HG03025 (cell line): ENCODE measurements around the gene CIBAR2.

Experiments
- ATAC-seq: cut with Tn5 transposase; IDR thresholded peaks from one replicate; pipeline ENCODE4 v1.9.1; 2021; ENCODE audit warnings: mild to moderate bottlenecking, moderate library complexity; ENCODE audit not compliant: unreplicated experiment, low FRiP score

CIBAR2 gene

DNA sequence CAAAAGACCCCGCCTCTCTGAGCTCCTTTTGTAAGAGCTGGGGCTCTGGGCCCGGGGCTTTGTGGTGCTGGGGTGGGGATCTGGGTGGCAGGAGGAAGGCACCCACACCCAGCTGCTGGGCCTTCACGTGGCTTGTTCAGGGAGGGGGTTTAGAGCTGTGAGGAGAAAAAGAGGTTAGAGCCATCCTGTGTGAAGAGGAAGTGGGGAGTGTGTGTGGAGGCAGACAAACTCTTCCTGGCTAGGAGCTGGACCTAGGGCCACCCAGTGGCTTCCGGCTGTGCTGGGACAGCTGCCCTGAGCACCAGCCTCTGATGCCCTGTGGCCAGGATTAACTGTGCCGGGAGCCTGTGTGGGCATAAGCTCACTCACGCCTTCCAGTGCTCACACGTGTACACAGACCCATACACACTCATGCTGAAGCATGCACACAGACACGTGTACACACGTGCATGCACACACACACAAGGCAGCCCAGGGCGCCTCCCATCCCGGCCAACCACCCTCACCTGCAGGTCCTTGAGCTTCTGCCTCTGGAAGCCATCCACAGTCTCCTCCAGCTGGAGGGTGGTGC lies 7.4 kb downstream of the CIBAR2 start:
- ATAC-seq, result no peak

DNA sequence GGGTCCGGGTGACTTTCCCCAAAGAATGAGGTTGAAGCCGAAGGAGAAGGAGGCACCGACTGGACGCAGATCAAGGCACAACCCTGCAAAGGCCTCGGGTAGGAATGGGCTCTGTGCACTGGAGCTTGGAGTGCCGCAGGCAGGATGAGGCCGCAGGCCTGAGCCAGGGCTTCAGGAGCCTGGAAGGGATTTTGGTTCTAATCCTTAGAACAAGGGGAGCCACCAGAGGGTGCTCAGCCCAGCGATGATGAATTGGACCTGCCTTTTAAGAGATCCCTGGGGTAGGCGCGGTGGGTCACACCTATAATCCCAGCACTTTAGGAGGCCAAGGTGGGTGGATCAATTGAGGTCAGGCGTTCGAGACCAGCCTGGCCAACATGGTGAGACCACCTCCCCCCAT lies 8.1 kb downstream of the CIBAR2 start:
- no peak for ATAC-seq

GRCh38 chr16:85103114-85104079 lies 8.9 kb downstream of the CIBAR2 start:
- no peak for ATAC-seq

DNA sequence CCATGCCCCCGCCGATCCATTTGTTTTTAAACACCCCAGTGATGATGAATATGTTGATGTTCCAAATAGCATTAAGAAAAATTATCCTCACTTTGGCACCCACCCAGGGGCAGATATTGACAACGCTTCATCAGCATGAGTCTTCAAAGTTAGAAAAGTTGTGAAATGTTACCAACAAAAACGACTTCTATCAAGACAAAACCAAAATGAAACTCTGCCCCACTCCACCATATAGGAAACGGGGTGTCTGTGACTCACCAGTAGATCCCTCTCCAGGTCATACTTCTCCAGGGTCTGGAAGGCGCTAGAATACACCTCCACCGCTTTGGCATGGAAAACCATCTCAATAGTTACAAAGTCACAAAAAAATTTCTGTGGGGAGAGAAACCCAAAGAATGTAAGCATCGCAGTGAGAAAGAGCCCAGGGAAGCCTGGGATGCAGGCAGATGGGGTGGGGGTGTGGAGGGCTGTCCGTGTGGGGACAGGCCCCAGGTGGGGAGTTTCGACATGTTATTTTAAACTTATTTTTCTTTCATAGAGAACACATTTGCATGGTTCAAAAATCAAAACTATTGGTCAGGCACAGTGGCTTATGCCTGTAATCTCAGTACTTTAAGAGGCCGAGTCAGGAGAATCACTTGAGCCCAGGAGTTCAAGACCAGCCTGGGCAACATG lies 10.2 kb downstream of the CIBAR2 start:
- no peak for ATAC-seq

- no peak for ATAC-seq
Measured at GRCh38 chr16:85100265-85100664, 12.0 kb downstream of the CIBAR2 start.

GRCh38 chr16:85098565-85098964 lies 13.7 kb downstream of the CIBAR2 start:
- no peak for ATAC-seq

DNA sequence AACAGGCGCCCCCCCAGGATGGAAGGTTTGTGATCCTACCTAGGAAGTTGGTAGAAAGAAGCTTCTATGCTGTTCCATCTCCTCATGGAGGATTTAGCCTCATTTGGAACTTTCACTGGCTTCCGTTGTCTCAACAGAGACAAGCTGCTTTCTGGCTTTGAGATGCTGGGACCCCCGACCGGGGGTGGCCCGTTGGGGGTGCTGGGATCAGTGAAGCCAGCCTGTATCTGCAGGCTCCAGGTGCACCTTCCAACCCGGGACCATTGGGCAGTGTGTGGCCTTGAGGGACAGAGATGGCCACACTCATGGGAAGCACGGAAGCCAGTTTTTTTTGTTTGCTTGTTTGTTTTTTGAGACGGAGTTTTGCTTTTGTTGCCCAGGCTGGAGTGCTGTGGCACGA lies 15.4 kb downstream of the CIBAR2 start:
- ATAC-seq, result no peak

DNA sequence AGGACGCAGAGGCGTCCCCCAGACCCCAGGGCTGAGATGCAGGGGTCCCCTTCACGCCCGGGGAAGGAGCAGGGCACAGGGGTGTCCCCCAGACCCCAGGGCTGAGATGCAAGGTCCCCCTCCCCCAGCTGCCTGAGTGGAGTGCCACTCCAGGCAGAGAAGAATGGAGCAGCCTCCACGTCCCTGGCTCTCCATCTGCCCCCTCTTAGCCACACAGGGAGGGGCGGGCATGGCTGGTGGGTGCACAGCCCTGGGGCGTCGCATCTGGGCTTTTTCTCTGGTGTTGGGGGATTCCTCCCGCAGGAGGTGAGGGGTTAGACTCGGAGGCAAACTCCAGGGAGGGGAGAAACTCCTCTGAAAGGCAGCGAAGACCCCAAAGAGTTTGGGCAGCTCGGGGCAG lies 17.5 kb downstream of the CIBAR2 start:
- no peak for ATAC-seq

- no peak for ATAC-seq
Measured at GRCh38 chr16:85094176-85094805, 18.0 kb downstream of the CIBAR2 start.

DNA sequence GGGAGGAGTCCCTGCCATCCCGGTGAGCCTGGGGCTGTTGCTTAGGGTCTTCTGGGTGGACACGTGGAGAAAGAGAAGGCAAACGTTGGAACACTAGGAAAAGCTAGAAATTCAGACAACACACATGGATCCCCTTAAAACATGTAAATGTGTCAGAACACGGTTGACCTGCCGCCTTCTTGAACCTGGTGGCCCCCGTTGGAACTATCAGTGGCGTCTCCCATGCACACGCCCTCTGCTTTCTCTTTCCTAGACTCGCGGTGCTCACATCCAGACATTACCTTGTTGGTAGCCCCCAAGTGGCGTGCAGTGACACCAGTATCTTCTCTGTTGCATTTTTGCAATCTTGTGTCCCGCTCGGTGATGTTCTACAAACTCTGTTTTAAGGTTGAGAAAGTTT lies 18.6 kb downstream of the CIBAR2 start:
- no peak for ATAC-seq

GRCh38 chr16:85092851-85093250 lies 19.4 kb downstream of the CIBAR2 start:
- no peak for ATAC-seq

- no peak for ATAC-seq
Measured at GRCh38 chr16:85092309-85092708, 20.0 kb downstream of the CIBAR2 start.

DNA sequence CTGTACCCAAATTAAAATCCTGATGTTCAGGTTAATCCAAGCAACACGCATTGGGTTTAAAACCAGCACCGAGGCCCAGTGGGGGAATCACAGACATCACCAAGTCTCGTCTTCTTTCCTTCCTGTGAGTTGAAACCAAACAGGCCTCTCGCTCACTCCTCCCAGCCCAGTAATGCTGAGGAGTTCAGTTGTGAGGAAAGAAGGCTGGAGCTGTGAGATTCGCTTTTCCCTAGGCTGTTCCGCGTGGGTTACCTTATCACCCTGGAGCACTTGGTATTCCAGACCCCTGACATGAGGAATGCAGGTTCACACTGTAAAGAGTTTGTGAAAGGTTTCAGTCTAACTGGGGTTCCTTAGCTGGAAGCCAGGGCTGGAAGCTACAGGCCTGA lies 20.8 kb downstream of the CIBAR2 start:
- no peak for ATAC-seq

DNA sequence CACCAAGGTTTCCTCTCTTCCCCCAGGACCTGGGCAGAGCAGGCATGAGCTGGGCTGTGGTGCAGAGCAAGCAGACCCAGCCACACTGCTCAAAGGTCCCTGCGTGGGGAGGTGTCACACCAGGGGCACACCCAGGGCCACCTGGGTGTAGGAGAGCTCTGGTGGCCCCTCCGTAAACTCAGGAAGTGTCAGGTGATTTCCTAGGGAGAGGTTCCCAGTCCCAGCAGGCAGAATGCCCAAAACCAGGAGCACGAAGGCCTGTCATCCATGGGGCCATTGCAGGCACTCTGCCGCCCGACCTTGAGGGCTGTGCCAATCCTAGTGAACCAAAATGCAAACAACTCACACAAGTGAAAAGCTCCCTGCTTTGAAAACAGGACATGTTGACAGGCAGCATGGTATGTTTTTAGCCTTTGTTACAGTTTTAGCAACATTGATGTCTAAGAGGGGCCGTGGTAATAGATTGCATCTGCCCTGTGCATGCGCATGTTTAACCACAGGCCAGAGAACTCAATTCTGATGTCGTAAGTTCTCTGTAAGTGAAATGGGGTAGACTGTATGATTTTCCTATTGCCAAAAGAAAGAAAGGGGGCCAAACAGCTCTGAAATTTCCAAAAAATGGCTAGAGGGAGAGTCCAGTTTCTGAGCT lies 21.3 kb downstream of the CIBAR2 start:
- ATAC-seq, result no peak

- ATAC-seq, result no peak
Measured at GRCh38 chr16:85090181-85090580, 22.1 kb downstream of the CIBAR2 start.

DNA sequence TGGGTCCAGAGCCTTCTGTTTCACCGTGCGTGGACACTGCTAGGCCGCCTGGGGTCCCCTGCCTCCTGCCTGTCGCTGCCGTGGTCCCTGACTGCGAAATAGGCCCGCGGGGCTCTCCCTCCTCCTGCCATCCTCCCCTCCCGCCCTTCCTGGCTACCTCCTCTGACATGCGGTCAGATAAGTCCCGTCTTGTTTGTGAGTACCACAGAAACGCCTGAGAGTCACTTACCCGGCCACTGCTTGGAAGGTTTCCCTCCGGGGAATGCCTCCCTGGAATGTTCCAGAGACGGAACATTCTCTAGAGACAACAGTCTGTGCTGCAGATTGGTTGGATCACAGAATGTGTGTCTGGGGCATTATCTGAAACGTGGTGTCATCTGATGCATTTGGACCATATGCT lies 22.7 kb downstream of the CIBAR2 start:
- ATAC-seq, result no peak

GRCh38 chr16:85088570-85089199 lies 23.6 kb downstream of the CIBAR2 start:
- ATAC-seq, result no peak

DNA sequence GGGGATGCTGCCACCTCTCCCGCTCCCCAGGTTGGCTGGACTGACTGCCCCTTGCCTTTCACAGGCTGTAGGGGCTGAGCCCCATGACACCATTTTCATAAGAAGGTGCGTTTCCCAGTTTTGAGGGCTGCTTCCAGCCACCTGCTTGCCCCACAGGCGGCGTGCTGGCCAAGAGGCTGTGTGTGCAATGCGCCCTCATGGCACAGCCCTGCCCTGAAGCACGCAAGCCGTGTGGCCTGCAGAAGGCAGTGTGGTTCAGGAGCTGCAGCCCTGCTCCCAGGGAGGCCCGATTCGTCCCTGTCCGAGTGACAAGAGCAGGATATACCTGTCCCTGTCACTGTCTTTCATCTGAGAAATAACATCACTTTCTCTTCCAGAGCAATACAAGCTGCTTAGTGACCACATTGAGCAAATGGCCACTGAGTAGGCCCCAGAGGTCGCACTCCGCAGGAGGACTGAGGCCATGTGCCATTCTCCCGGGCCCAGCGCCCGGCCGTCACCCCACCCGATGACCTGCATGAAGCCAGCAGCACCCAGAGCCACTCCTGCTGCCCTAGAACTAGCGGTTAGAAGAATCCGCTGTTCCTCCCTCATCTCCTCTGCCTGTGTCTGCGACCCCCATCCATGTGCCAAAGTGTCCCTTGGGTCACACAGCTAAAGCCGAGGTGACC lies 24.2 kb downstream of the CIBAR2 start:
- no peak for ATAC-seq
